Vagina (tissue), 2 donors: ENCODE data around the gene C11orf54.

ENCODE experiments used
- CTCF ChIP-seq, 3 experiments: fragments of 450-650 bp in 2 of 3; fragments of 200-600 bp in 1 of 3; sonication (generic) in 1 of 3; IDR thresholded peaks; one replicate each; pipeline ENCODE4 v1.5.1; 2017 to 2019; ENCODE audit warnings: antibody characterized with exemption in 3 of 3, mild to moderate bottlenecking in 2 of 3, moderate library complexity in 2 of 3
- POLR2A ChIP-seq, 2 donors: fragments of 450-650 bp; IDR thresholded peaks; one replicate each; pipeline ENCODE4 v1.6.1; 2017; ENCODE audit warnings: antibody characterized with exemption in 2 of 2, mild to moderate bottlenecking in 2 of 2, moderate library complexity in 2 of 2
- POLR2AphosphoS5 ChIP-seq, 2 donors: sonication (generic); formaldehyde crosslinking; IDR thresholded peaks; one replicate each; pipeline ENCODE4 v1.9.0; 2017; ENCODE audit warnings: antibody characterized with exemption in 2 of 2, mild to moderate bottlenecking in 2 of 2, low read depth in 1 of 2; ENCODE audit not compliant: insufficient read depth in 1 of 2

GRCh38 chr11:93741094-93741881 lies at the start of gene C11orf54, which contains the start of gene TAF1D:
- TF ChIP-seq POLR2A (IDR thresholded peaks at IDR 0.05) (peak in 1 of 2 donors; percentile 72), CTCF (IDR thresholded peaks at IDR 0.05) (no peak), POLR2AphosphoS5 (IDR thresholded peaks at IDR 0.05; ENCODE audit: insufficient read depth in 1 of 2, low read depth in 1 of 2) (peak; percentile 88 to 95)
